ENCODE measurements around the gene GNPTG.

The GNPTG gene

DNA sequence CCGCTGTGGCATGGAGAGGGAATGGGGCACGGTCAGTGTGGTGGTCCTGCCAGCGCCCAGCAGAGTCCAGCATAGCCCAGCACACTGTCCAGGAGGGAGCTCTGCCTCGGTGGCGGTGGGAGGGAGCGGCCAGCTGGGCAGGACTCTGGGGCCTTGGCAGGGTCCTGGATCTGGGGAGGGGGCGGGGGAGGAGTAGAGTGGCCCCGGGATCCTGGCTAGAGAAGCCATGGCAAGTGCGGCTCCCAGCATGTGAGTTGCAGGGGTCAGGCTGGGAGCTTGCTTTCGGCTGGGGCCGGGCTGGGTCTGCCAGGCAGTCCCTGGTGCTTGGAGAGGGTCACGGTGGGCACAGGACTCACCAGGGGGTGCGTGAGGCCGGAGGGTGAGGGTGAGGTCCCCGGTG lies 3.9 kb downstream of the GNPTG start:
- TF ChIP-seq, protein P1, sequence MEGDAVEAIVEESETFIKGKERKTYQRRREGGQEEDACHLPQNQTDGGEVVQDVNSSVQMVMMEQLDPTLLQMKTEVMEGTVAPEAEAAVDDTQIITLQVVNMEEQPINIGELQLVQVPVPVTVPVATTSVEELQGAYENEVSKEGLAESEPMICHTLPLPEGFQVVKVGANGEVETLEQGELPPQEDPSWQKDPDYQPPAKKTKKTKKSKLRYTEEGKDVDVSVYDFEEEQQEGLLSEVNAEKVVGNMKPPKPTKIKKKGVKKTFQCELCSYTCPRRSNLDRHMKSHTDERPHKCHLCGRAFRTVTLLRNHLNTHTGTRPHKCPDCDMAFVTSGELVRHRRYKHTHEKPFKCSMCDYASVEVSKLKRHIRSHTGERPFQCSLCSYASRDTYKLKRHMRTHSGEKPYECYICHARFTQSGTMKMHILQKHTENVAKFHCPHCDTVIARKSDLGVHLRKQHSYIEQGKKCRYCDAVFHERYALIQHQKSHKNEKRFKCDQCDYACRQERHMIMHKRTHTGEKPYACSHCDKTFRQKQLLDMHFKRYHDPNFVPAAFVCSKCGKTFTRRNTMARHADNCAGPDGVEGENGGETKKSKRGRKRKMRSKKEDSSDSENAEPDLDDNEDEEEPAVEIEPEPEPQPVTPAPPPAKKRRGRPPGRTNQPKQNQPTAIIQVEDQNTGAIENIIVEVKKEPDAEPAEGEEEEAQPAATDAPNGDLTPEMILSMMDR (IDR thresholded peaks at IDR 0.05; ENCODE audit: low read length, missing control alignments), result no peak
- no peak overlapping the region for H3K4me3 ChIP-seq (replicated peaks; ENCODE audit: low read depth, low read length)
- no peak for DNase-seq (ENCODE audit: low read depth)

DNA sequence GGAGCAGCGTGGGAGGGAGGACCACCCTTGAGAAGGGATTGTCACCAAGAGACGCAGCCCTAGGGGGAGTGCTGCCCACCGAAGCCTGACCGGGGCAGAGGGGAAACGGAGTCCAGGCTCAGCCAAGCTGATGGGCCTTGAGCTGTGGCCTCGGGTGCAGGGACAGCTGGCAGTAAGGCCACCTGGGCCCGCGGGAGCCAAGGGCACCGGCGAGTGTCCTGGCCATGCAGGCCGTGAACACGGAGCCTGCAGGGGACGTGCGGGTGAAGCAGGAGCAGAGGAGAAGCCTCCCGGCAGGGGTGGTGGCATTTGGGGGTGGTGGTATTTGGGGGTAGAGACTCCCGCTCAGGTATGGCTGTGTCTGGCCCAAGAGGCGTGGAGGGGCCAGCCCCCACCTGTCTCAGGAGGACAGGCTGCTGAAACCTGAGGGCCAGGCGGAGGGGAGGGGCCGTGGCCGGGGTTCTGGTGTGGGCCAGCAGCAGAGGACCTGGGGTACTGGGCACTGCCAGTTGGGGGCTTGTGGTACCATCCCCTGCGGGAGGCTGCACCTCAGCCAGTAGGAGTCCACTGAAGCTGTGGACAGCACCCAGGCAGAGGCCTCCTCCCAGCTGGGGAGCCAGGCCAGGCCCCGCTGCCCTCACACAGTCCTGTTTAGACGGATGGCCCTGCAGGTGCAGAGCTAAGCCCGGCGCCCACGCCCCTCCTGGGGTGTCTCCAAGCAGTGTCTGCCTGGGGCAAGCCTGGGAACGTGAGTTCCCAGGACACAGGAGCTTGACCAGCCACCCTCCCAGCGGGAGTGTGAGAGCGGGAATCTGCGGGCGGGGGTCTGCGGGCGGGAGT lies 4.5 kb downstream of the GNPTG start:
- TF ChIP-seq, protein P1 (IDR thresholded peaks at IDR 0.05; ENCODE audit: low read length, missing control alignments), result no peak
- no peak overlapping the region for H3K4me3 ChIP-seq (replicated peaks; ENCODE audit: low read depth, low read length)
- DNase-seq (ENCODE audit: low read depth), result no peak

DNA sequence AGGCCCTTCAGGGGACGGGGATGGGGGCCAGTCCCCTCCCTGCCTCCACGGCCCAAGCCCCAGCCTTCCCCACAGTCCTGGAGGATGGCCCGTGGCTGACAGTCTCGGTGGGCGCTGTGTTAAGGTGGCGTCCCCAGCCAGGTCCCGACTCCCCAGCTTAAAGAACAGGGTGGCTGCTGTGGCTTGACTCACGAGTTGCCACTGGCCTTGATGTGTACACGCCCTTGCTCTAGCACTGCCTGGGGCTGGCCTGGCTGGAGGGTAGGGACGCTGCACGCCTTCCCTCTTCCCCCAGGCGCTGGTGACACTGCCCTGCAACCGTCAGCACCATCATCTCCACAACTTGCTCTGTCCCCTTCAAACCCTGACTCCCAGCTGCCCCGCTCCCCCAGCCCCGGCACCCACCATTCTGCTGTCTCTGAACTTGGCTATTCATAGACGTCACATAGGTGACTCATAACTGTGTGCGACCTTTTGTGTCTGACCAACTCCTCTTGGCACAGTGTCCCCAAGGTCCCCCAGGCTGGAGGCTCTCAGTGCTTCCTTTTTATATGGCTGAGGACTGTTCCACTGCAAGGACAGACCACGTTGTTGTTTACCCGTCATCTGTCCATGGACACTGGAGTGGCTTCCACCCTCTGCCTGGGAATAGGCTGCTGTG lies 6.3 kb downstream of the GNPTG start:
- H3K4me3 ChIP-seq (replicated peaks; ENCODE audit: low read depth, low read length), result no peak overlapping the region
- no peak for DNase-seq (ENCODE audit: low read depth)
- TF ChIP-seq, protein P1 (IDR thresholded peaks at IDR 0.05; ENCODE audit: low read length, missing control alignments), result no peak

DNA sequence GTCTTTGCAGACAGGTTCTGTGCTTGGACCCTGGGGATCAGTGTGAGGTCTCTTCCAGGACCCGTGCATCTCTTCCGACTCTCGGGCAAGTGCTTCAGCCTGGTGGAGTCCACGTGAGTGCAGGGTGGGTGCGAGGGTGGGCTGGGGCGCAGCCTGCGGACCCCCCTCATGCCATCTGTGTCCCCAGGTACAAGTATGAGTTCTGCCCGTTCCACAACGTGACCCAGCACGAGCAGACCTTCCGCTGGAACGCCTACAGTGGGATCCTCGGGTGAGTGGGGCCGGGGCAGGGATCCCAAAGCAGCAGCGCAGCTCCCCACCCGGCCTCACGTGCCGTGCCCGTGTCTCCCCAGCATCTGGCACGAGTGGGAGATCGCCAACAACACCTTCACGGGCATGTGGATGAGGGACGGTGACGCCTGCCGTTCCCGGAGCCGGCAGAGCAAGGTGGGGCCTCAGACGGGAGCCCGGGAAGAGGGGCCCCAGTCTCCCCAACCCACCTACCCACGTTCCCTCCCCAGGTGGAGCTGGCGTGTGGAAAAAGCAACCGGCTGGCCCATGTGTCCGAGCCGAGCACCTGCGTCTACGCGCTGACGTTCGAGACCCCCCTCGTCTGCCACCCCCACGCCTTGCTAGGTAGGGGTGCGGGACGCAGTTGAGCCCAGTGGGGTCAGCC lies 10.1 kb downstream of the GNPTG start:
- no peak for DNase-seq (ENCODE audit: low read depth)
- no peak overlapping the region for H3K4me3 ChIP-seq (replicated peaks; ENCODE audit: low read depth, low read length)
- TF ChIP-seq, protein P1 (IDR thresholded peaks at IDR 0.05; ENCODE audit: low read length, missing control alignments), result no peak

DNA sequence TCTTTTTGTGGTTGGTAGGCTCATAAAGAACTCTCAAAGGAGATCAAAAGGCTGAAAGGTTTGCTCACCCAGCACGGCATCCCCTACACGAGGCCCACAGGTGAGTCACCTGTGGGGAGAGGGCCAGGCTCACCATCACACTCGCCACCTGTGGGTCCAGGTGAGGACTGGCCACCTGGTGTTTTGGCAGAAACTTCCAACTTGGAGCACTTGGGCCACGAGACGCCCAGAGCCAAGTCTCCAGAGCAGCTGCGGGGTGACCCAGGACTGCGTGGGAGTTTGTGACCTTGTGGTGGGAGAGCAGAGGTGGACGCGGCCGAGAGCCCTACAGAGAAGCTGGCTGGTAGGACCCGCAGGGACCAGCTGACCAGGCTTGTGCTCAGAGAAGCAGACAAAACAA lies 11.1 kb downstream of the GNPTG start:
- TF ChIP-seq, protein P1 (IDR thresholded peaks at IDR 0.05; ENCODE audit: low read length, missing control alignments), result no peak

DNA sequence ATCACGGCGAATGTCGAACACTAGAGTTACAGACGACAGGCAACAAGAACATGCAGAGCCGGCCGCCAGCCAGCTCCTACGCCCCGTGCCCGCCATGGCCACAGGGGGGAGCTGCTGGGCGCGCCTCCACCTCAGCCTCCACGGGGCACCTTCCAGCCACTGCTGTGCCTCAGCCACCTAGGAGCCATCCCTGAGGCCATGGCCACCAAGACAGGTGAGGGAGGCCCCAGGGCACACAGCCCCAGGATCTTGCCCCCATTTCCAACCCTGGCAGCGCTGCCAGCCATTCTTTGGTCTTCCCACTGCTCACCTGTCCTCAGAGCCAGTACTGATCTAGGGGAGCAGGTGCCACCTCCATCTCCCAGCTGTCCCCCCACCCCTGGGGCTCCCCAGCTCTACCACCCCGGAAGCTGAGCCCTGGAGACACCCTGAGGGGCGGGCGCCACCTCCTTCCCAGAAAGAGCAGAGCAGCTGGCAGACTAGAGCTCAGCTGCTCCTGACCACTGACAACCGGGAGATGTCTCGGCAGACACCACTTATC lies 11.8 kb downstream of the GNPTG start:
- TF ChIP-seq, protein P1 (IDR thresholded peaks at IDR 0.05; ENCODE audit: low read length, missing control alignments), result peak; percentile 61
- peak; percentile 40 for DNase-seq (ENCODE audit: low read depth)

More for the DNA sequence above, 11.1 kb downstream of the GNPTG start:
- H3K4me3 ChIP-seq (replicated peaks; ENCODE audit: low read depth, low read length), result no peak overlapping the region
- no peak for DNase-seq (ENCODE audit: low read depth)

More for the DNA sequence above, 11.8 kb downstream of the GNPTG start:
- no peak overlapping the region for H3K4me3 ChIP-seq (replicated peaks; ENCODE audit: low read depth, low read length)

All from fibroblast of pulmonary artery (primary cell).